HG03045 (cell line): Measurements from ENCODE around the gene CASP5.
"Not testable (repeated sequence)": the region's sequence is repeated elsewhere in the genome, so short reads cannot be mapped to it uniquely, and the experiment has no call there.

Experiments
- ATAC-seq: cut with Tn5 transposase; IDR thresholded peaks from one replicate; pipeline ENCODE4 v1.9.1; 2021; ENCODE audit warnings: mild to moderate bottlenecking, moderate library complexity; ENCODE audit not compliant: unreplicated experiment

CASP5 gene

DNA sequence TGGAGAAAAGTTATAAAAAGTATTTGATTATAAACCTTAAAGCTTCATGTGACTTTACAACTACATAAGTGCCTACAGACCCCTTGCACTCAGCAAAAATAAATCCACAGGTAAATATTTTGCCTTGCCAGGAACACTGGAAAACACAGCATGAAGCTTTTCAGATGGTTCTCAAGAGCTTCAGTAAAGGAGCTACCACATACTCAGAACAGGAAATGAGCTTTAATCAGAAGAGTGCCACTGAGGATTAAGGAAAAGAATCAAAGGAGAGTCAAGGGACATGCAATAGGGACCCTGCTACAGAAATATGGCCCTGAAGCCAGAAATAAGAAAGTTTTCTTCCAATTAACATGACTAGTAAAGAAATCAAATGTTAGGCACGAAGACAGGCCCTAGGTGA is 10.8 kb upstream of the CASP5 start:
- no peak for ATAC-seq

DNA sequence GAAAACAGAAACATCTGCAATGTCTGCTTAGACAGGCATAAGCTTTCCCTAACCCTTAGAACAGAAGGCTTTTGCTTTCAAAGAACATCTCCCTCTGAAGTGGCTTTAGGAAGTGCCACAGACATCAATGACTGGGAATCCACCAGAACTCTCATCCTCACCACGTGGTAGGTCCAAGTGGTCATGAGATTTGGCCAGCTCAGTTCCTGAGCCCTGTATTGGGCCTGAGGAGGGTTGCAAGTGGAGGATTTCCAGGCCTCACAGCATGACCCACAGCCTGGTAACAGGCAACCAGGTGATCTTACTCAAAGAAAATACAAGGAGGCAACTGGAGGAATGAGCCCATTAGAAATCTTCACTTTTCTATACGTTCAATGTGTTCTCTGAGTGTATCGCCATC is 10.4 kb upstream of the CASP5 start:
- no peak for ATAC-seq

DNA sequence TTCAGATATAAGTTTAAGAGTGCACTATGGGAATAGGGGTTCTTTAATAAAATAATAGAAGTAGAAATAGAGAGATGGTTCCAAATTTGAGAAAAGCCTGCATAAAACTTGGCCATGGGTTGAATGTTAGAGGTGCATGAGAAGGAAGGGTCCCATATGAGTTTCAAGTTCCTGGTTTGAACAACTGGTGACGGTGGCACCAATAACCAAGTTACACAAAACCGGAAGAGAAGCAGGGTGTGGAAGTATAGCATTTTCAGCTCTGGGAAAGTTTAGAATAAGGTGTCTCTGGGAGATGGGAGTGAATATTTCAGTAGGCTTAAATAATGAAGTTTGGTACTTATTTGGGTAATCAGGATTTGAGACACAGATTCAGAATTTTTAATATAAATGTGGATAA is 9.5 kb upstream of the CASP5 start:
- ATAC-seq: no peak

GRCh38 chr11:105027678-105028077 is 4.7 kb upstream of the CASP5 start:
- no peak for ATAC-seq

DNA sequence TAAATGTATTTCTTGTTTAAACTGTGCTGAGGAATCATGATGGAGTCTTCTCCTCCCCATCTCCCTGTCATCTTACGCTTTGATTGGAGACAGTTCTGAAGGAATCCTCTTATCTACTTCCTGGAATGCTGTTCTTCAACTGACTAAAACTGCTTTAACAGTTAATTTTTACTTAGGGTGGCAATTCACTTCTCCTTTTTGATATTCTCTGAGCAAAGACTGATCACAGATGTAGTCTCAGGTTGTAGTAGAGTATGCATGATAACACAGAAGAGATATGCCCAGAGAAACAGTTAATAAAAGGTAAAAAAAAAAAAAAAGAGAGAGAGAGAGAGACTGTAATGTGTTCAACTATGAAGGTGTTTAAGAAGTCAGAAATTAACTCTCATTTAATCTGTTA is 1.4 kb upstream of the CASP5 start:
- ATAC-seq: no peak

DNA sequence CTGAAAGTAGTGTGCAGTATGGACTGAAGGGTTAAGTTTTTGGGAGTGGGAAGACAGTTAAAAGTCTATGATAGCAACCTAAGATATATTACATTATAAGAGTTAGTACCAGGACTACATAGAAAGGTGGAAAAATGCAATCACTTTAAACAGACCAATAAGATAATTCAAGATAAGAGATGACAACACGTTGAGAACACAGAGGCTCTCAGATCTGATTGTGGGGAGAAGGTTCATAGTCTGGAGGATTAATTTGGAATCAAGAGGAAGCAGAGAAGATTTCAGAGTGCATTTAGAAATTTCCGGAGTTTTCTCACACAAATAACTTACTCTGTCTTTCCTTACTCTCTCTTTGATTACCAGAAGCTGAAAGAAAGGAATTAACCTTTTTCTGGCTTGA is 441 bp downstream of the CASP5 start:
- ATAC-seq: no peak

DNA sequence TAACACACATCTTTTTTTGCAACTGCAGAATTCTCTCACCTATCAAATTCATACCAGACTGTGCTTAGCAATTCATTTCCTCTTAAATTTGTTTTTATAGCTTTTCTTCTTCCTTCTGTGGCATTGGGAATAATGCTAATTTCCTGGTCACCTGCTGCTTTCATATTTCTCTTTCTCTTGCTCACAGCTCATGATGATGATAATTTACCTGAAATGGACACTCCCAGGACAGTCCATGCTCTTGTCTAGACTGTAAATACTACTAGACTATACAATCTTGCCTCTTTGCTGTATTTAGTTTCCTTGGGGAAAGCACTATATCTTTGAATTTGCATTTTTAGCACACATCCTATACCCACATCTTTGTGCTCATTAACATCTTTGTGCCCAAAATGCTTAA is 15.5 kb downstream of the CASP5 start:
- no peak for ATAC-seq

- no peak for ATAC-seq
These were observed 17.5 kb downstream of the CASP5 start for GRCh38 chr11:105005451-105005845.

GRCh38 chr11:105004021-105004420 is 18.9 kb downstream of the CASP5 start:
- no peak for ATAC-seq

DNA sequence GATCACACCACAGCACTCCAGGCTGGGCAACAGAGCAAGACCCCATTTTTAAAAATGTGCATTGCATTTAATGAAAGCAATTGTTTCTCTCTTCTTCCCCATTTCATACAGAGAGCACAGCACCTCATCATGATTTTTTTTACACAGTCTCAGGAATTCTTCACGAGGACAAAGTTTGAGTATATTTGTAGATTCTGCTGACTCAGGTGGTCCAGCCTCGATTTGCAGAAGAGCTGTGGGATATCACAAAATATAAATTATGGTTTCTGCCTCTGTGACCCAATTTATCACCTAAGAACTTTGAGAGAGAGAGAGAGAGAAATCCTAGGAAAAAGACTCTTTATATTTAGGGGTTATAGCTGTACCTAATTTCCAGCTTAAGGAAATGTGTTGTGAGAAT is 19.8 kb downstream of the CASP5 start:
- no peak for ATAC-seq

- peak; percentile 67 for ATAC-seq
These were observed 22.2 kb downstream of the CASP5 start for GRCh38 chr11:105000797-105001196.

DNA sequence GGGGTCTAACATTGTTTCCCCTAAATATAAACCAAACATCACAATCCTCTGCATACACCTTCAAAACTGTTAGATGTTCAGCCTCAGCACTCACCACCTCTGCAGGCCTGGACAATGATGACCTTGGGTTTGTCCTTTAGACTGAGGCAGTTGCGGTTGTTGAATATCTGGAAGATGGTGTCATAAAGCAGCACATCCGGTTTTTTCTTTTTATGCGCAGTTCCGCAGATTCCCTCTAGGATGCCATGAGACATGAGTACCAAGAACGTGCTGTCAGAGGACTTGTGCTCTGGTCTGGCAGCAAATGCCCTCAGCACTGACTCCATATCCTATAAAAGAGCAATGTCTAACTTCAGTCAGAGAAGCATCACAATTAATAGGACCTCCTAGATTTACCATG is 22.8 kb downstream of the CASP5 start:
- no peak for ATAC-seq

DNA sequence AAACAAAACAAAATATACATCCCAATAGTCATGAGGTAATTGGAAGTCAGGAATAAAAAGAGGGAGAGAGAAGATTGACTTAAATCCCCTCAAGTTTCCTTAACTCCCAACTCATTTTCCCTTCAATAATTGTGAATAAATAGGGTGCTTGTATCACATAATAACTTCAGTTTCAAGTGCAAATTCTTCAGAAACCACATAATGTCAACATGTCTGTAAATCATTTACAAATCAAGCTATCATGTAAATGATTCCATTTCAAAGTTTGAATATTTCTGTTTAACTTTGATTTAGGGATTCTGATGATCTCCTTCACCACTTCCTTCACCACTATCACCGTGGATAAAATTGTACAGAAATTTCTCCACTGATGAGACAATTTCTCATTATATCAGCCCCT is 23.2 kb downstream of the CASP5 start:
- ATAC-seq: no peak

- no peak for ATAC-seq
These were observed 25.7 kb downstream of the CASP5 start for GRCh38 chr11:104997288-104997687.

DNA sequence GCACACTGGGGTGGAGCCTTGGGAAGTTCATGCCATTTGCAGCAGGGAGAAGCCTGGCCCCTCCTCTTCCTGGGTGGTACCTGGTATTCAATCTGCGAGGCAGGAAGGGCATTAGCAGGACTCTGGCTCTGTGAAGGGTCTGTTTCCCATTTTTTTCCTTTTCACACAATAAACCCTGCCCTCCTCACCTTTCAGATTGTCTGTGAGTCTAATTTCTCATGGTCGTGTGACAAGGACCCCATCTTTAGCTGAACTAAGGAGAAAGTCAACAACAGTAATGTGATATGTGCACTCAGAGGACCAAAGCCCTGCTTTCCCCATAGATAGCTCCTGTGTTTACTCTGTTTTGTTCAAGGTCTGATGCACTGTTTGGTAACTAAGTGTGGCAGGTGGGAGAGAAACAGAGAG is 28.0 kb downstream of the CASP5 start:
- no peak for ATAC-seq

GRCh38 chr11:104992781-104993180 is 30.2 kb downstream of the CASP5 start:
- no peak for ATAC-seq

DNA sequence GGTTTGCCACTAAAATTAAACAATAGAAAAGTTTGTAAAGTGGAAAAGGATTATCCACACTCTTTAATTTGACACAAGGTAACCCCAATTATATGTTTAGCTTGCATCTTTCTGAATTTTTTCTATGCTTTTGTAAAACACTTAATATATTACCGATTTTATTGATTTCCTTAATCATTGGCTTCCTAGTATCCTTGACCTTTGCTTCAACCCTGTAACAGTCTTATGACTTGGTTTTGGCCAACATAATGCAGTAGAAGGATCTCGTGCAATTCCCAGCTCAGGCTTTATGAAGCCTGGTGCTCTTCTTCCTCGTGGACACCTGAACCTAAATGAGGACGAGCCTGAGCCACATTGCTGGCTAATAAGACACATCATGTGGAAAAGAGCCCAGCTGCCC is 31.0 kb downstream of the CASP5 start:
- no peak for ATAC-seq

- no peak for ATAC-seq
These were observed 38.2 kb downstream of the CASP5 start for GRCh38 chr11:104984808-104985207.

- no peak for ATAC-seq
These were observed 43.1 kb downstream of the CASP5 start for GRCh38 chr11:104979839-104980238.

- no peak for ATAC-seq
These were observed 49.4 kb downstream of the CASP5 start for GRCh38 chr11:104973616-104974015.

GRCh38 chr11:104972924-104973323 is 50.0 kb downstream of the CASP5 start:
- not testable (repeated sequence) for ATAC-seq

DNA sequence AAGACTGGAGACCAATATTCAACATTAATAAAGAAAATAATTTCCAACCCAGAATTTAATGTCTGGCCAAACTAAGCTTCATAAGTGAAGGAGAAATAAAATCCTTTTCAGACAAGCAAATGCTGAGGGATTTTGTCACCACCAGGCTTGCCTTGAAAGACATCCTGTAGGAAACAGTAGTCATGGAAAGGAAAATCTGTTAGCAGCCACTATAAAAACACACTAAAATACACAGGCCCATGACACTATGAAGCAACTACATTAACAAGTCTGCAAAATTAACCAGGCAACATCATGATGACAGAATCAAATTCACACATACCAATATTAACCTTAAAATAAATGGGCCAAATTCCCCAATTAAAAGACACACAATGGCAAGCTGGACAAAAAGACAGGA is 52.2 kb downstream of the CASP5 start:
- no peak for ATAC-seq

DNA sequence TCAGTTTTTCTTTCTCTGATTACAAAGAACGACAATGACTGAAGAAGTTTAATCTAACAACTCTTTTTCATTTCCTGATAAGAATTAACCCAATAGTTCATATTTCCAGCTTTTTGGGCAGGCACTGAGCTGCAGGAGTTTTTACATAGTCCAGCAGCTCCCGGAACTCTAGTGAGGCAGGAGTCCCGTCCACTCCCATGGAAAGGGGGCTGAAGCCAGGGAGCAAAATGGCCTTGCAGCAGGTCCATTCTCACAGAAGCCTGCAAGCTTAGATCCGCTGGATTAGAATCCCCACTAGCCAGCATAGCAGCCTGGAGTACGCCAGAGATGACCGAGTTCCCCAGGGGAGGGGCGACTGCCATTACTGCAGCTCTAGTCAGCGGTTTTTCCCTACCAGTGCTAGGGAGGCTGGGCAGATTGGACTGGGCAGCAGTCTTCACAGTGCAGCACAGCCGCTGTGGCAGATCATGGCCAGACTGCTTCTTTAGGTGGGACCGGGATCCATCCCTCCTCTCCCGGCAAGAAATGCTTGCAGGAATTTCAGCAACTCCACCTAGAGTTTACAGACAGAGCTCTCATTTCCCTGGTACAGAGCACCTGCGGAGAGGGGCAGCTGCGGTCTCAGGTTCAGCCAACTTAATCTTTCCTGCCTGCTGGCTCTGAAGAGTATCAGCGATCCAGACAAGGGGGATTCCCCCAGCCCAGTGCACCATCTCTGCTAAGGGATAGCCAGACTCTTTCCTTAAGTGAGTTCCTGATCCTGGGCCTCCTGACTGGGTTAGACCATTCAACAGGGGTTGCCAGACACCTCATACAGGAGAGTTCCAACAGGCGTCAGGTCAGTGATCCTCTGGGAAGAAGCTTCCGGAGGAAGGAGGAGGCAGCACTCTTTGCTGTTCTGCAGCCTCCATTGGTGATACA is 53.9 kb downstream of the CASP5 start:
- ATAC-seq: no peak
